Neural cell (in vitro differentiated cells): ENCODE data around the gene AXIN1. TPM values are rescaled to one million over a fixed set of nuclear protein-coding genes. Genes with fewer than 3 reads are reported as not detected.
A peak's percentile ranks its signal among the peaks of the same experiment; 100 is the strongest.

ENCODE experiments used
- H2AFZ ChIP-seq: fragments of 200-600, 300-800 bp; sonication (generic), shearing (Covaris generic); 2 replicates; pipeline ENCODE4 v1.6.0; 2014; ENCODE audit warnings: low read depth, mild to moderate bottlenecking, antibody characterized with exemption, low read length, moderate library complexity
- H3F3A ChIP-seq: fragments of 200-600 bp; shearing (Covaris generic); 2 replicates; pipeline ENCODE4 v1.6.1; 2016; ENCODE audit warnings: mild to moderate bottlenecking, moderate library complexity, mixed read lengths, antibody characterized with exemption, low read length; ENCODE audit not compliant: insufficient read depth, poor library complexity, severe bottlenecking
- H3K27ac ChIP-seq: fragments of 200-600, 300-800 bp; sonication (generic), shearing (Covaris generic); 2 replicates; pipeline ENCODE4 v1.5.1; 2014; ENCODE audit warnings: mild to moderate bottlenecking, low read length, moderate library complexity
- H3K27me3 ChIP-seq: fragments of 300-800, 200-600 bp; sonication (generic), shearing (Covaris generic); 2 replicates; pipeline ENCODE4 v1.6.0; 2014; ENCODE audit warnings: mild to moderate bottlenecking, low read depth, low read length, moderate library complexity; ENCODE audit not compliant: insufficient read depth
- H3K36me3 ChIP-seq: fragments of 300-800, 200-600 bp; sonication (generic), shearing (Covaris generic); 2 replicates; pipeline ENCODE4 v1.5.1; 2014; ENCODE audit warnings: mild to moderate bottlenecking, antibody characterized with exemption, low read length, moderate library complexity; ENCODE audit not compliant: insufficient read depth
- H3K4me2 ChIP-seq: fragments of 300-800, 200-600 bp; sonication (generic), shearing (Covaris generic); 2 replicates; pipeline ENCODE4 v1.6.0; 2014; ENCODE audit warnings: mild to moderate bottlenecking, low read length
- H3K4me3 ChIP-seq: fragments of 300-800, 200-600 bp; sonication (generic), shearing (Covaris generic); 2 replicates; pipeline ENCODE4 v1.5.1; 2014; ENCODE audit warnings: mild to moderate bottlenecking, low read length, moderate library complexity
- H3K79me2 ChIP-seq: fragments of 200-600 bp; shearing (Covaris generic); replicated peaks from 2 replicates; pipeline ENCODE4 v1.6.0; 2014; ENCODE audit warnings: mild to moderate bottlenecking, low read length, moderate library complexity; ENCODE audit not compliant: insufficient read depth
- H3K9ac ChIP-seq: fragments of 300-800, 200-600 bp; sonication (generic), shearing (Covaris generic); 2 replicates; pipeline ENCODE4 v1.6.1; 2016; ENCODE audit warnings: mild to moderate bottlenecking, low read length, mixed read lengths
- H3K9me2 ChIP-seq: fragments of 200-600 bp; shearing (Covaris generic); 2 replicates; pipeline ENCODE4 v1.6.1; 2016; ENCODE audit warnings: mild to moderate bottlenecking, low read length, mixed read lengths; ENCODE audit not compliant: insufficient read depth
- H3K9me3 ChIP-seq: fragments of 200-600, 300-800 bp; sonication (generic), shearing (Covaris generic); 2 replicates; pipeline ENCODE4 v1.6.1; 2016; ENCODE audit warnings: mild to moderate bottlenecking, mixed run types, low read length, moderate library complexity, mixed read lengths
- H4K20me1 ChIP-seq: fragments of 200-600 bp; shearing (Covaris generic); 2 replicates; pipeline ENCODE4 v1.6.1; 2016; ENCODE audit warnings: mild to moderate bottlenecking, mixed run types; ENCODE audit not compliant: insufficient read depth
- CTCF ChIP-seq: fragments of 450-650 bp; IDR thresholded peaks from 2 replicates; pipeline ENCODE4 v1.5.1; 2014; ENCODE audit warnings: antibody characterized with exemption, mild to moderate bottlenecking, moderate library complexity; ENCODE audit not compliant: poor library complexity, severe bottlenecking
- EP300 ChIP-seq: fragments of 450-650 bp; conservative IDR thresholded peaks from 2 replicates; pipeline ENCODE4 v1.6.1; 2014; ENCODE audit warnings: antibody characterized with exemption, mild to moderate bottlenecking, moderate library complexity; ENCODE audit not compliant: poor library complexity, severe bottlenecking
- EZH2 ChIP-seq: fragments of 200-600, 300-800 bp; shearing (Covaris generic), sonication (generic); IDR thresholded peaks from 2 replicates; pipeline ENCODE4 v1.6.1; 2014; ENCODE audit warnings: antibody characterized with exemption, low read length, borderline replicate concordance, mild to moderate bottlenecking; ENCODE audit not compliant: insufficient read depth, poor library complexity, severe bottlenecking
- MXI1 ChIP-seq: fragments of 450-650 bp; conservative IDR thresholded peaks from 2 replicates; pipeline ENCODE4 v1.6.1; 2014; ENCODE audit warnings: antibody characterized with exemption, mild to moderate bottlenecking; ENCODE audit not compliant: poor library complexity, severe bottlenecking
- POLR2AphosphoS5 ChIP-seq: IDR thresholded peaks from 2 replicates; pipeline ENCODE4 v1.6.1; 2012
- RAD21 ChIP-seq: fragments of 450-650 bp; conservative IDR thresholded peaks from 2 replicates; pipeline ENCODE4 v1.6.1; 2014; ENCODE audit warnings: antibody characterized with exemption, mild to moderate bottlenecking, moderate library complexity
- REST ChIP-seq: IDR thresholded peaks from 2 replicates; pipeline ENCODE4 v1.6.1; 2012; ENCODE audit warnings: borderline replicate concordance
- SMC3 ChIP-seq: fragments of 450-650 bp; conservative IDR thresholded peaks from 2 replicates; pipeline ENCODE4 v1.6.1; 2014; ENCODE audit warnings: antibody characterized with exemption, mild to moderate bottlenecking, moderate library complexity; ENCODE audit not compliant: poor library complexity
- TAF1 ChIP-seq: IDR thresholded peaks from 2 replicates; pipeline ENCODE4 v1.6.1; 2012; ENCODE audit warnings: low read depth
- polyA plus RNA-seq: library from polyadenylated mRNA; depleted of rRNA; stranded (reverse); fragments of >200 nt; gene quantifications from 2 replicates; pipeline ENCODE4 v1.2.3, GENCODE V29; 2014

AXIN1 gene
- polyA plus RNA-seq, 1 donor from 2014 or later: 30.5 TPM

- Histone ChIP-seq H3K9me3 (no peaks in the 10 kb centered on the region), H3K79me2 (no peaks in the 10 kb centered on the region), H4K20me1 (no peaks in the 10 kb centered on the region), H3K4me3 (no peak overlapping the region), H3K36me3 (no peaks in the 10 kb centered on the region), H3K4me2 (no peak overlapping the region), H2AFZ (no peak overlapping the region), H3K9me2 (no peaks in the 10 kb centered on the region), H3K27ac (no peak overlapping the region), H3K27me3 (no peaks in the 10 kb centered on the region), H3K9ac (no peak overlapping the region), H3F3A (no peaks in the 10 kb centered on the region)
- no peak for TF ChIP-seq SMC3
- no peak for TF ChIP-seq EP300
- TF ChIP-seq MXI1: no peak
- TF ChIP-seq CTCF: no peak
- TF ChIP-seq REST: no peak
- TF ChIP-seq POLR2AphosphoS5: no peak
- TF ChIP-seq RAD21: no peak
- TF ChIP-seq EZH2: no peak
- TF ChIP-seq TAF1: no peak
Measured at GRCh38 chr16:392450-393030, 40.0 kb upstream of the AXIN1 start.

- H3K9me3 ChIP-seq: no peaks in the 10 kb centered on the region
- no peaks in the 10 kb centered on the region for H4K20me1 ChIP-seq
- no peak for TF ChIP-seq POLR2AphosphoS5
- TF ChIP-seq SMC3: peak; percentile 38
- TF ChIP-seq REST: no peak
- peak; percentile 63 for TF ChIP-seq CTCF
- TF ChIP-seq EP300: no peak
- TF ChIP-seq EZH2: no peak
- no peak for TF ChIP-seq MXI1
- peak; percentile 62 for TF ChIP-seq RAD21
- no peak overlapping the region for H3K9ac ChIP-seq
- H2AFZ ChIP-seq: no peak overlapping the region
- no peak overlapping the region for H3K4me3 ChIP-seq
- H3K4me2 ChIP-seq: no peak overlapping the region
- H3F3A ChIP-seq: no peaks in the 10 kb centered on the region
- no peaks in the 10 kb centered on the region for H3K36me3 ChIP-seq
- no peaks in the 10 kb centered on the region for H3K79me2 ChIP-seq
- H3K9me2 ChIP-seq: no peaks in the 10 kb centered on the region
- H3K27ac ChIP-seq: no peak overlapping the region
- H3K27me3 ChIP-seq: no peaks in the 10 kb centered on the region
Measured at GRCh38 chr16:391885-392335, 39.4 kb upstream of the AXIN1 start.
